Measurements from ENCODE around the gene CDH12.

GRCh38 chr5:22108545-22108944, 744.6 kb downstream of the CDH12 start:
- TF ChIP-seq POLR2A (IDR thresholded peaks at IDR 0.05; ENCODE audit: low read depth, low read length) (no peak), POLR2AphosphoS5 (IDR thresholded peaks at IDR 0.05; ENCODE audit: low read depth, low read length) (no peak), PAX5 (IDR thresholded peaks at IDR 0.05; ENCODE audit: insufficient read depth, low read length, severe bottlenecking) (no peak), TAF1 (IDR thresholded peaks at IDR 0.05; ENCODE audit: low read depth, low read length) (no peak), SPI1 (IDR thresholded peaks at IDR 0.05; ENCODE audit: low read depth, low read length) (no peak), POU2F2 (IDR thresholded peaks at IDR 0.05; ENCODE audit: low read depth, low read length) (no peak)

Measured in GM12891 (cell line).